LHCN-M2 (cell line): ENCODE measurements around the gene ADCY10. TPM values are rescaled to one million over a fixed set of nuclear protein-coding genes. Genes with fewer than 3 reads are reported as not detected.
A peak's percentile ranks its signal among the peaks of the same experiment; 100 is the strongest.
"Not testable (repeated sequence)": the region's sequence is repeated elsewhere in the genome, so short reads cannot be mapped to it uniquely, and the experiment has no call there.

ENCODE experiments used
- DNase-seq: peaks from one replicate; pipeline ENCODE4 v3.0.0-alpha.2; 2012; ENCODE audit warnings: low read depth
- total RNA-seq: library from RNA; depleted of rRNA; stranded (reverse); fragments of >200 nt; gene quantifications from 2 replicates; pipeline ENCODE4 v1.2.3, GENCODE V29; 2014

The ADCY10 gene
- total RNA-seq, 1 experiment from 2014 or later: 0.29 TPM

DNA sequence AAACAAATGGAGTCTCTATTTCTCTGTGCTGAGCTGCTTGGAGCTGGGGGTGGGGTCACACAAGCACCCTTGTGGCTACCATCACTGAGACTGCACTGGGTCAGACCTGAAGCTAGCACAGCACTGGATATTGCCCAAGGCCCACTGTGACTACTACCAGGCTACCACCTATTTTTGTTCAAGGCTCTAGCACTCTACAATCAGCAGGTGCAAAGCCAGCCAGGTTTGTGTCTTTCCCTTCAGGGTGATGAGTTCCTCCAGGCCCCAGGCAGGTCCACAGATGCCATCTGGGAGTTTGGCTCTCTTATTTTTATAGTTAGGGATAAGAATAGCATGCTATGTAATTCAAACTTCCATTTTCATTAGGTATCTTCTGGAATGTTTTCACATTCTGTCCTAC lies 23.5 kb downstream of the ADCY10 start:
- no peak for DNase-seq

GRCh38 chr1:167887187-167887586 lies 26.7 kb downstream of the ADCY10 start:
- DNase-seq: not testable (repeated sequence)

DNA sequence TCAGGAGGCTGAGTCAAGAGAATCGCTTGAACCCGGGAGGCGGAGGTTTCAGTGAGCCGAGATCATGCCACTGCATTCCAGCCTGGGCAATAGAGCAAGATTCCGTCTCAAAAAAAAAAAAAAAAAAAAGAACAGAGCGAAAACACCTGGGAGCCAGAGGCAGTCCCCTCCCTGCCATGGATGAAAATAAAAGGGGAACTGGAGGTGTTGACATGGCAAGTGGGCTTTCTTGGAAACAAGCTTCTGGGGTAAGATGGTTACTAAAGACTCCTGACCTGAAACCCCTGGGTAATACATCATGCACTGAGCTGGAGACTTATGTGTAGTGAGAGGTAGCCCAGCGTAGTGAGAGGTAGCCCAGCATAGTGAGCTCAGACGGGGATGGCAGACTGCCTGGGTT lies 31.6 kb downstream of the ADCY10 start:
- DNase-seq: no peak

GRCh38 chr1:167881786-167882185 lies 32.1 kb downstream of the ADCY10 start:
- DNase-seq: no peak

DNA sequence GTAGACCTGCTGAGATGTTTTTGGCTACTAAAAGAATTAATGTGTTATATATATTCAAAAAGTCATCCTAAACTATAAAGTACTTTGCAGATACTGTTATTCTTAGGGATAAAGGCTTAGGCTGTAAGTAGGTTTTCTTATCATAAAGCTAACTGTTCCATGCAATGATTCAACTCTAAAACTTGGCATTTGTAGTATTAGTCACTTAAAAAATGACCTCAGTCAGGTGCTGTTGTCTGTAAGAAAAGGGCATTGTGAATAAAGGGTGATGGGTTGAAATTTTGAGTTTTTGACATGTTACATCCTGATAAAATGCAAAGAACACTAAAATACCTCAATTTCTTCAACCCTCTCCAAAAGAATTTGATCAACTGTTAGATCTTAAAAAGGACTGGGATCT lies 32.9 kb downstream of the ADCY10 start:
- peak; percentile 60 for DNase-seq

- DNase-seq: peak; percentile 24
These were observed 33.3 kb downstream of the ADCY10 start for GRCh38 chr1:167880580-167881021.

GRCh38 chr1:167879508-167879907 lies 34.4 kb downstream of the ADCY10 start:
- no peak for DNase-seq

DNA sequence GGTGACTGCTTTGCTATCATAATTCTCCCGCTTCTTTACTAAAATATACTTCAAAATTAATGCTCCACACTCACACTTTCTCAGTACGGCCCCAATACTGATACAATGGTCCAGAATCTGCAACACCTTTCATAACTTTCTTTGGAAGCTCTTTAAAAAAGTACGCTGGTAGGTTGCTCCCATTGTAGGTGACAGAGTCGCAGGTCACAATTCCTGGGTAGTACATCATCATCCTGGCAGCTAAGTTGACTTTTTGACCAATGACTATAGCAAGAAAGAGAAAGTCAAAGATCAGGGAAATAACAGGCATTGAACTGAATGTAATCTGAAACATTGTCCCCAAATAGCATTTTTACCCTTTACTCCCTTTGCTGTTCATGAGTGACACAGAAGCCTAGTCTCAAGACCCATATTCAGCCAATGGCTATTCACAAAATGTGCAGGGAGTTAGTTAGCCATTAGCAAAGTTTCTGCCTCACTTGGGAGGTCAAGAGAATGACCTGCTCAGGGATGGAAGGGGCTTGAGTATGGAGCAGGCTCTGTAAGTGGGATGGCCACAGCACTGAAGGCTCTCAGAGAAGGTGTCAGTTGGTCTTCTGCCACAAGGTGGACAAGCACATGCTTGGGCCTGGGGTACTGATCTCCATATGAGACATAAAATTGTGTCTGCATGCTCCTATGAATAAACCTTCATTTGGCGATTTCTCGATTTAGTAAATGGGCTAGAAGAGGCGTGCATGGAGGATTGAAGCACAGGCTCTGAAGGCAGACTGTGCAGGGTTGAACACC lies 35.4 kb downstream of the ADCY10 start:
- no peak for DNase-seq

- no peak for DNase-seq
These were observed 37.2 kb downstream of the ADCY10 start for GRCh38 chr1:167876597-167877175.

- DNase-seq: peak; percentile 34
These were observed 42.6 kb downstream of the ADCY10 start for GRCh38 chr1:167871331-167871730.

- DNase-seq: not testable (repeated sequence)
These were observed 44.6 kb downstream of the ADCY10 start for GRCh38 chr1:167869157-167870001.

DNA sequence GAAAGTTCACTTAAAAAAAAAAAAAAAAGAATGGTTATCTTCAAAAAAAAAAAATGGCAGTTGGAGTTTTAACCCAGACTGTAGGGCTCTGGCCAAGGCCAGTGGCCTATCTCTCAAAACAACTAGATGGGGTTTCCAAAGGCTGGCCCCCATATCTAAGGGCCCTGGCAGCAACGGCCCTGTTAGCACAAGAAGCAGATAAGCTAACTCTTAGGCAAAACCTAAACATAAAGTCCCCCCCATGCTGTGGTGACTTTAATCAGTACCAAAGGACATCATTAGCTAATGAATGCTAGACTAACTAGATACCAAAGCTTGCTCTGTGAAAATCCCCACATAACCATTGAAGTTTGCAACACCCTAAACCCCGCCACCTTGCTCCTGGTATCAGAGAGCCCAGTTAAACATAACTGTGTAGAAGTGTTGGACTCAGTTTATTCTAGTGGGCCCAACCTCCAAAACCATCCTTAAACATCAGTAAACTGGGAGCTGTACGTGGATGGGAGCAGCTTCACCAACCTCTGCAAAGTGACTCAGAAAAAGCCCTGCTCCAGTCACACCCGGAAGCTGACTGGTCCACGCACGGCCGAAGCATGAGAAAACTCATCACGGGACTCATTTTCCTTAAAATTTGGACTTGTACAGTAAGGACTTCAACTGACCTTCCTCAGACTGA lies 47.1 kb downstream of the ADCY10 start:
- DNase-seq: not testable (repeated sequence)

- DNase-seq: not testable (repeated sequence)
These were observed 47.6 kb downstream of the ADCY10 start for GRCh38 chr1:167866326-167866725.

GRCh38 chr1:167865804-167866308 lies 48.1 kb downstream of the ADCY10 start:
- not testable (repeated sequence) for DNase-seq

DNA sequence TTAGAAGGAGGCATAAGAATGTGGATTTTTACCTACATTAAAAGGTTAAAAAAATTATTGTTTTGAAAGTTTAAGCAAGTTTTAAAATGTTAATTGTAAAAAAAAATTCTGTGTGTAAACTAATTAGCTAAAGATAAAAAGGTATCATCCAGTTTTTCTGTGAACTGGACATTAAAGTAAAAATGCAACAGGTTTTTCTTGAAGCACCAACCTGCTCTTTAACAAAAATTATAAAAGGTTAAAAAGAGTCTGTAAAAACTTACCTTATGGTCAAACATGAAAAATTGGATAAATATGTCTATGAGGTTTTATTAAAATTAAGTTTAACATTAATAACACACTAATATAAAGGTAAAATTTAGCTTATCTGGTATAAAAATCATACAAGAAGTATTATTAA lies 48.7 kb downstream of the ADCY10 start:
- DNase-seq: not testable (repeated sequence)

- no peak for DNase-seq
These were observed 49.4 kb downstream of the ADCY10 start for GRCh38 chr1:167864392-167865032.

GRCh38 chr1:167863921-167864279 lies 50.0 kb downstream of the ADCY10 start:
- DNase-seq: no peak

- not testable (repeated sequence) for DNase-seq
These were observed 50.6 kb downstream of the ADCY10 start for GRCh38 chr1:167863191-167863920.

DNA sequence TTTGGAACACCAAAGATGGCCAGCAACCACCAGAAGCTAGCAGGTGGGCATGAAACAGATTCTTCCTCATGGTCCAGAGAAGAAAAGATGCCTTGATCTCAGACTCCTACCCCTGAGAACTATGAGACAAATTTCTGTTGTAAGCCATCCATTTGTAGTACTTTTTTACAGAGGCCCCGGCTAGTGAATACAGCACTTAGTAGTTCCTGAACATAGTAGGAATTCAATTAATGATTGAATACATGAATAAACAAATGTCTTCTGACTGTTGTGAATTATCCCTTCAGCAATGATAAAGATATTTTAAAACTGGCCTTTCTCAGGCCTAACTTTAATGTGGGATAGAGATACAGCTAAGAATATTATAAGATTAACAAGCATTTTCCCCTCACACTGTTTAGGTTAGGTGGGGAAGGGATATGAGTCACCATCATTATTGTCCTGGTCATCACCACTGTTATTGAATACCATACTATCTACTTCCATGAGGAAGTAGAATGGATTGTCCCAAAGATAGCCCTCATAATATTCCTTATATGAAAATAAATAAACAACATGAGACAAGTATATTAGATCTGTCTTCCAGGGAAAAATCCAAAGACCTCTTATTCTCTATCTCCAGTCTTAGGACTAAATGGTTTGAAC lies 51.4 kb downstream of the ADCY10 start:
- peak; percentile 59 for DNase-seq
